HUES64 (cell line): ENCODE data around the gene ERMAP.

ENCODE experiments used
- H3K27ac ChIP-seq: 2 replicates; pipeline ENCODE4 v1.7.0; 2013; ENCODE audit warnings: low read depth, low read length, inconsistent platforms
- H3K27me3 ChIP-seq: 2 replicates; pipeline ENCODE4 v1.6.1; 2013; ENCODE audit warnings: mild to moderate bottlenecking, low read length; ENCODE audit not compliant: insufficient read depth
- H3K36me3 ChIP-seq: 2 replicates; pipeline ENCODE4 v1.6.1; 2013; ENCODE audit warnings: mild to moderate bottlenecking, low read length; ENCODE audit not compliant: insufficient read depth
- H3K4me1 ChIP-seq: 2 replicates; pipeline ENCODE4 v1.6.1; 2013; ENCODE audit warnings: mild to moderate bottlenecking, low read length, moderate library complexity; ENCODE audit not compliant: insufficient read depth
- H3K4me3 ChIP-seq: 2 replicates; pipeline ENCODE4 v1.5.1; 2013; ENCODE audit warnings: mild to moderate bottlenecking, low read length, moderate library complexity
- H3K9ac ChIP-seq: 2 replicates; pipeline ENCODE4 v1.6.1; 2013; ENCODE audit warnings: mild to moderate bottlenecking, low read depth, low read length
- H3K9me3 ChIP-seq: 2 replicates; pipeline ENCODE4 v1.6.1; 2013; ENCODE audit warnings: low read depth, low read length; ENCODE audit not compliant: insufficient read depth
- WGBS: fragments of 150-250, 120-280 bp; methylation state at CpG from one replicate; pipeline ENCODE4 v1.1.7; 2013; ENCODE audit warnings: missing lambda C conversion rate; 5-methylcytosine and 5-hydroxymethylcytosine counted together

Gene ERMAP

DNA sequence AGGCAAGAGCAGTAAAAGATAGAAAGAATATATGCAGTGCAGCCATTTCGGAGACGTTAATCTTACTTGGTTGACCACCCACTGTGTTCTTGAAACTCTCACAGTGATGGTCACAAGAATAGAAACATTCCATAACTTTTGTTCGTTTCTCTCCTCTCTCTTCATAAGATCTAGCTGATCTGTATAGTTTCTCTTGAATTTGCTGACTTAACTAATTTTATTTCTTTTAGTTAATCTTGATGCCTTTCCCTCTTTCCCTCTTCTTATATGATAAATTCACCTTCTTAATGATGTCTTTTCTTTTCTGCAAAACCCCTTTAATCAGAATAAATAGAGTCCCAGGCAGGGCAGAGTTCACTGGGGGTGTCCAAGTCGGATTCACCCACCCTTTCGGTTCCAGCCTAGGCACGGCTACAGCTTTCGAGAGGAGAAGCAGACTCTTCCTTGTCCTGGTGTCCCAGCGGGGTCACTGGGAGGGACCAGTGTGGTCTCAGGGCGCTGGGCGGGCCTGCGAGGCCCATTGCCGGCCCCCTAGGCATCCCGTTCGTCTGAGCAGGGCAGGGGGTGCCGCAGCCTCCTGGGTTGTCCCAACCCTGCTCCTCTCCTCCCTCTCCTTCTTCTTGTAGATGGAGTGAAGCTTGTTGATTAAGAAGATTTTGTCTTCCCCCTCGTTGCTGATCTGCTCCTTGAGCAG, 69.3 kb downstream of the ERMAP start:
- no peaks in the 10 kb centered on the region for H3K27me3 ChIP-seq
- no peak overlapping the region for H3K4me3 ChIP-seq
- no peak overlapping the region for H3K27ac ChIP-seq
- H3K4me1 ChIP-seq, result no peaks in the 10 kb centered on the region
- H3K9ac ChIP-seq, result no peak overlapping the region
- 91% methylated on average over 16 of the region's 16 CpGs for WGBS
- 0 out of 2 replicates have a peak, but pooled peaks cover 1% of the 10 kb centered on the region for H3K9me3 ChIP-seq
- no peaks in the 10 kb centered on the region for H3K36me3 ChIP-seq

DNA sequence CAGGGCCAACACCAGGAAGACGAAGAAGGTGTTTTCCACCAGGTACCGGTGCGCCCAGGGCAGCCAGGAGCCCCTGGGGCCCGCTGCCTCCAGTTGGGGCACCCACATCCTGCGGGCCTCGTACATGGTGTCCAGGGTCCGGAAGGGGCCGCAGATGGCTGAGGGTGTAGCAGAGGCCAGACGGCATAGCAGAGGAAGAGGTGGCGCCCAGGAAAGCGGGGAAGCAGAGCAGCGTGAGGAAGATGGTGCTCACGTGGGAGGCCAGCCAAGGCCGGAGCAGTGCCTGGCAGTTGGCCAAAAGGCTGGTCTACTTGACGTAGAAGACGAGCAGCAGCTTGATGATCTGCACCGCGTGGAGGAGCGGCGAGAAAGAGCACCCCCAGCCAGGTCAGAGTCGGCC, 69.9 kb downstream of the ERMAP start:
- 96% methylated on average over 21 of the region's 21 CpGs for WGBS

DNA sequence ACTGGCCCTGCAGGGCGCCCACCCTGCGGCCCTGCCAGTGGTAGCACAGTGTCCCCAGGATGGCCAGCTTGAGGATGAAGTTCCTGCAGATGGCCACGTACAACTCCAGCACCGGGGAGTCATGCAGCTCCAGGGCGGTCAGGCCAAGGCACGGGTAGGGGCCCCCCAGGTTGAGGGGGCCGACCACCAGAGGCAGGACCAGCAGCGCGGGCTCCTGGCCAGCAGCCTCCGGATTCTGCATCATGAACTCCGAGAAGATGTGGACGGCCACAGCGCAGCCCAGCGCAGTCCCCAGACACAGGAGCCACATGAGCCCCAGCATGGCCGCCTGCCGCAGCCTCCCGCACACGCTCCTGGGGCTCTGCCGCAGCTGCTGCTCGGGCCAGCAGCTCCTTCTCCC, 70.4 kb downstream of the ERMAP start:
- H3K9ac ChIP-seq, result no peak overlapping the region
- no peaks in the 10 kb centered on the region for H3K36me3 ChIP-seq
- no peaks in the 10 kb centered on the region for H3K4me1 ChIP-seq
- H3K9me3 ChIP-seq, result no peaks in the 10 kb centered on the region
- no peak overlapping the region for H3K4me3 ChIP-seq
- H3K27ac ChIP-seq, result no peak overlapping the region
- H3K27me3 ChIP-seq, result no peaks in the 10 kb centered on the region; the same call in 1 of the 2 replicates
- WGBS, result 91% methylated on average over 20 of the region's 20 CpGs

More for the DNA sequence above, 69.9 kb downstream of the ERMAP start:
- Histone ChIP-seq H3K4me3 (no peak overlapping the region), H3K27me3 (no peaks in the 10 kb centered on the region; the same call in 1 of the 2 replicates), H3K4me1 (no peaks in the 10 kb centered on the region), H3K27ac (no peak overlapping the region), H3K36me3 (no peaks in the 10 kb centered on the region), H3K9me3 (no peaks in the 10 kb centered on the region), H3K9ac (no peak overlapping the region)

DNA sequence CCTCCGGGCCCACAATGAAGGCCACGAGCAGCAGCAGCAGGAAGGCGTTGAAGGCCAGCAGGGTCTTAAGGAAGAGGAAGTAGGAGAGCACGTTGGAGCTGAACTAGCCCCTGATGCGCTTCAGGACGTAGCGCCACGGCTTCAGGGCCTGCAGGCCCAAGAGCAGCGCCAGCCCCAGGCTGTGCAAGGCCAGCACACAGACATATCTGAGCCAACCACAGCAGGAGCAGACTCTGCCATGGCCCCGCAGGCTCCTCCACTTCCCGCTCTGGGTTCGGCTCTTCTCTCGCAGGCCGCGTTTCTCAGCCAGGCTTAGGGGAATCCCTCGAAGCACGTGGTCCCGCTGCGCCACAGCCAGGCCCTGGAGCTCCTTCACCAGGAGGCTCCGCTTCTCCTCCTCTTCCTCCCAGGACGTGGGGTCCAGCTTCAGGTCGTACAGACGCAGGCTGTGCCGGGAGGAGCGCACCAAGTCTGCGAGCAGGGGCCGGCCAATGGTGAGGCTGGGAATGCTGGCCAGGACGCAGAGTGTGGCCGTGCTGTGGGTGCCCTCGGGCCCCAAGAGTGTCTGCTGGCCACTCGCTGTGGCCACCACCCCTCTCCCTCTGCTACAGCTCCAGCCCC, 71.2 kb downstream of the ERMAP start:
- no peaks in the 10 kb centered on the region; the same call in 1 of the 2 replicates for H3K27me3 ChIP-seq
- H3K4me1 ChIP-seq, result no peaks in the 10 kb centered on the region
- H3K9ac ChIP-seq, result no peak overlapping the region
- no peak overlapping the region for H3K27ac ChIP-seq
- H3K9me3 ChIP-seq, result no peaks in the 10 kb centered on the region
- no peaks in the 10 kb centered on the region for H3K36me3 ChIP-seq
- 92% methylated on average over 31 of the region's 31 CpGs for WGBS
- no peak overlapping the region for H3K4me3 ChIP-seq

DNA sequence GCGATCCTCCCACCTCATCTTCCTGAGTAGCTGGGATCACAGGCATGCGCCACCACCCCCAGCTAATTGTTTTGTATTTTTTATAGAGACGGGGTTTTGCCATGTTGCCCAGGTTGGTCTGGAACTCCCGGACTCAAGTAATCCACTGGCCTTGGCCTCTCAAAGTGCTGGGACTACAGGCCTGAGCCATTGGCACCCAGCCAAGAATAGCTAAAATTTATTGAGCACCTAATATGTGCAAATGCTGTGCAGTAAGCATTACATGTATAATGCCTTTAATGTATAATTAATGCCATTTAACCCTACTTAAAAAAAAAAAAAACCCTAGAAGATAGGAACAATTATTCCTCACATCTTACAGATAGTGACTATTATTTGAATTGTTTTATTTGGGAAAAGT, 72.3 kb downstream of the ERMAP start:
- Histone ChIP-seq H3K4me3 (no peak overlapping the region), H3K27me3 (no peaks in the 10 kb centered on the region; the same call in 1 of the 2 replicates), H3K27ac (no peak overlapping the region), H3K9me3 (no peaks in the 10 kb centered on the region), H3K36me3 (no peaks in the 10 kb centered on the region), H3K4me1 (no peaks in the 10 kb centered on the region), H3K9ac (no peak overlapping the region)
- 74% methylated on average over 4 of the region's 4 CpGs for whole genome bisulfite sequencing

DNA sequence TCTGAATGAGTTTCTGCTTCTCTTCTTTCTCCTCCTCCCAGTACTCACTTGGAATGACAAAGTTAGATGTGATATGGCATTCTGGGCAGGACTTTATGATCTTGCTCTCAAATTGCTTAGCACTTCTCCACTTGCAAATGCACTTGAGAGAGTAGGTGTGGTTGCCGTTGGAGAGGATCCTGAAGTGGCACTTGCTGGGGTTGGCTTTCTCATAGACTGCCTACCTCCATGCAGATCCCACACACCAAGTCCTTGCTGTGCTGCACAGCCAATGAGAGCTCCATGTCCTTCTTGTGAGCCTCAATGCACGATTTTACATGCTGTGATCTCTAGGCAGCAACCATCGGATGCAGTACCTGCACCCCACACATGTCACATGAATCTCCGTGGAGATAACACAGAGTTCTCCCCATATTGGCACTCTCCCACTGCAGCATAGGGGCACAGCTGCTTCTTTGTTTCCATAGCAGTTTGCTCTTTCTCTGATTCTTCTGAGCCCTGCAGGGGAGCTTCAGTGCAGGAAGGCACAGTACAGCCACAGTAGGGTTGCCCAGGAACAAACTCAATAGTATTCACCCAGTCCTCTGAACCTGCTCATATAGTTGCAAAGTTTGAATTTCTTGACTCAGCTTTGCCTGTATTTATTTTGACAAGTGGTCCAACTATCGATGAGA, 74.7 kb downstream of the ERMAP start:
- H3K27me3 ChIP-seq, result no peaks in the 10 kb centered on the region; the same call in 1 of the 2 replicates
- H3K27ac ChIP-seq, result no peak overlapping the region
- H3K36me3 ChIP-seq, result no peaks in the 10 kb centered on the region
- H3K4me1 ChIP-seq, result no peaks in the 10 kb centered on the region
- H3K4me3 ChIP-seq, result no peak overlapping the region
- H3K9me3 ChIP-seq, result no peaks in the 10 kb centered on the region
- no peak overlapping the region for H3K9ac ChIP-seq
- 64% methylated on average over 5 of the region's 5 CpGs for WGBS
